ENCODE measurements around the gene PARP6.

- TF ChIP-seq EZH2 (IDR thresholded peaks at IDR 0.05; ENCODE audit: low read depth, low read length, severe bottlenecking) (no peak), RFX5 (IDR thresholded peaks at IDR 0.05; ENCODE audit: borderline replicate concordance, low read depth, low read length) (no peak), MAFK (IDR thresholded peaks at IDR 0.05; ENCODE audit: low read depth, low read length) (no peak)
These were observed 4.0 kb upstream of the PARP6 start for GRCh38 chr15:72276326-72276700.

Measured in H1 (cell line).